Measurements from ENCODE around the gene INTS3. TPM values are rescaled to one million over a fixed set of nuclear protein-coding genes. Genes with fewer than 3 reads are reported as not detected.
"Not testable (repeated sequence)": the region's sequence is repeated elsewhere in the genome, so short reads cannot be mapped to it uniquely, and the experiment has no call there.

The INTS3 gene
- total RNA-seq, 2 experiments from 2014 or later, result 53.6 to 57.2 TPM

- Mint-ChIP-seq H3K4me1 (peaks cover 10% of the 10 kb centered on the region), H3K36me3 (no peaks in the 10 kb centered on the region), H3K27ac (no peak overlapping the region), H3K27me3 (peaks cover 13% of the 10 kb centered on the region), H3K9me3 (no peaks in the 10 kb centered on the region), H3K4me3 (no peak overlapping the region)
- no peak for ATAC-seq (ENCODE audit: low read depth)
- POLR2A ChIA-PET, result interaction anchor here (1.1 kb wide), 1 partner anchor 39 kb away, joined by 3 read pairs; no protein-coding TSS in a partner anchor
- DNase-seq, result no peak
Observed at GRCh38 chr1:153688736-153689328, 39.0 kb upstream of the INTS3 start.

GRCh38 chr1:153693466-153693865 lies 34.4 kb upstream of the INTS3 start:
- Mint-ChIP-seq H3K9me3 (no peaks in the 10 kb centered on the region), H3K27ac (no peak overlapping the region), H3K4me3 (no peak overlapping the region), H3K4me1 (peaks cover 11% of the 10 kb centered on the region), H3K27me3 (peaks cover 9% of the 10 kb centered on the region), H3K36me3 (no peaks in the 10 kb centered on the region)
- DNase-seq (no peak), ATAC-seq (ENCODE audit: low read depth) (no peak)
- POLR2A ChIA-PET, result no interaction called here

- Mint-ChIP-seq H3K36me3 (no peaks in the 10 kb centered on the region), H3K4me3 (no peak overlapping the region), H3K27ac (no peak overlapping the region), H3K27me3 (peaks cover 2% of the 10 kb centered on the region), H3K9me3 (no peaks in the 10 kb centered on the region), H3K4me1 (peaks cover 1% of the 10 kb centered on the region)
- ATAC-seq (ENCODE audit: low read depth) (no peak), DNase-seq (no peak)
- POLR2A ChIA-PET, result no interaction called here
Observed at GRCh38 chr1:153696741-153697140, 31.1 kb upstream of the INTS3 start.

- H3K4me1 Mint-ChIP-seq, result peaks cover 1% of the 10 kb centered on the region
Observed at GRCh38 chr1:153697191-153698019, 30.4 kb upstream of the INTS3 start.

GRCh38 chr1:153698020-153698922 lies 29.6 kb upstream of the INTS3 start:
- H3K4me3 Mint-ChIP-seq, result no peak overlapping the region
- peaks cover 1% of the 10 kb centered on the region for H3K4me1 Mint-ChIP-seq
- H3K27me3 Mint-ChIP-seq, result no peaks in the 10 kb centered on the region
- no peak for DNase-seq
- ATAC-seq (ENCODE audit: low read depth), result no peak
- no peaks in the 10 kb centered on the region for H3K9me3 Mint-ChIP-seq
- no peak overlapping the region for H3K27ac Mint-ChIP-seq
- H3K36me3 Mint-ChIP-seq, result no peaks in the 10 kb centered on the region
- POLR2A ChIA-PET, result no interaction called here

More at GRCh38 chr1:153697191-153698019, 30.4 kb upstream of the INTS3 start:
- no peaks in the 10 kb centered on the region for H3K9me3 Mint-ChIP-seq
- H3K27me3 Mint-ChIP-seq, result no peaks in the 10 kb centered on the region
- no peak for DNase-seq
- no peaks in the 10 kb centered on the region for H3K36me3 Mint-ChIP-seq
- no peak overlapping the region for H3K4me3 Mint-ChIP-seq
- ATAC-seq (ENCODE audit: low read depth), result no peak
- POLR2A ChIA-PET, result no interaction called here
- H3K27ac Mint-ChIP-seq, result no peak overlapping the region

GRCh38 chr1:153698923-153699714 lies 28.7 kb upstream of the INTS3 start:
- H3K36me3 Mint-ChIP-seq, result no peaks in the 10 kb centered on the region
- POLR2A ChIA-PET, result no interaction called here
- no peaks in the 10 kb centered on the region for H3K9me3 Mint-ChIP-seq
- no peak overlapping the region for H3K4me3 Mint-ChIP-seq
- ATAC-seq (ENCODE audit: low read depth) (no peak), DNase-seq (no peak)
- peaks cover 1% of the 10 kb centered on the region for H3K4me1 Mint-ChIP-seq
- H3K27ac Mint-ChIP-seq, result no peak overlapping the region
- H3K27me3 Mint-ChIP-seq, result no peaks in the 10 kb centered on the region

GRCh38 chr1:153699768-153700167 lies 28.1 kb upstream of the INTS3 start:
- Mint-ChIP-seq H3K4me3 (no peak overlapping the region), H3K27ac (no peak overlapping the region), H3K27me3 (no peaks in the 10 kb centered on the region), H3K36me3 (no peaks in the 10 kb centered on the region), H3K4me1 (peaks cover 1% of the 10 kb centered on the region), H3K9me3 (no peaks in the 10 kb centered on the region)
- ATAC-seq (ENCODE audit: low read depth) (no peak), DNase-seq (no peak)
- POLR2A ChIA-PET, result no interaction called here

- Mint-ChIP-seq H3K27me3 (peaks cover 2% of the 10 kb centered on the region), H3K36me3 (no peaks in the 10 kb centered on the region), H3K9me3 (no peaks in the 10 kb centered on the region), H3K4me3 (no peak overlapping the region), H3K27ac (no peak overlapping the region), H3K4me1 (no peaks in the 10 kb centered on the region)
- ATAC-seq (ENCODE audit: low read depth) (no peak), DNase-seq (no peak)
- POLR2A ChIA-PET, result interaction anchor here (0.9 kb wide), 1 partner anchor 9 kb away, joined by 3 read pairs; no protein-coding TSS in a partner anchor
Observed at GRCh38 chr1:153705484-153705883, 22.4 kb upstream of the INTS3 start.

GRCh38 chr1:153711026-153711425 lies 16.8 kb upstream of the INTS3 start:
- Mint-ChIP-seq H3K9me3 (no peaks in the 10 kb centered on the region), H3K4me1 (no peaks in the 10 kb centered on the region), H3K36me3 (no peaks in the 10 kb centered on the region), H3K27me3 (peaks cover 11% of the 10 kb centered on the region), H3K27ac (no peak overlapping the region), H3K4me3 (no peak overlapping the region)
- DNase-seq, result no peak
- no peak for ATAC-seq (ENCODE audit: low read depth)
- POLR2A ChIA-PET, result no interaction called here

- H3K36me3 Mint-ChIP-seq, H3K9me3 Mint-ChIP-seq, POLR2A ChIA-PET: not testable (repeated sequence)
Observed at GRCh38 chr1:153716211-153716610, 11.6 kb upstream of the INTS3 start.

GRCh38 chr1:153717330-153717729 lies 10.5 kb upstream of the INTS3 start:
- Mint-ChIP-seq H3K36me3 (no peaks in the 10 kb centered on the region), H3K27me3 (peaks cover 9% of the 10 kb centered on the region), H3K4me1 (no peaks in the 10 kb centered on the region), H3K27ac (no peak overlapping the region), H3K9me3 (no peaks in the 10 kb centered on the region), H3K4me3 (no peak overlapping the region)
- POLR2A ChIA-PET, result no interaction called here
- ATAC-seq (ENCODE audit: low read depth), result no peak
- DNase-seq, result no peak

More at GRCh38 chr1:153716211-153716610, 11.6 kb upstream of the INTS3 start:
- not testable (repeated sequence) for H3K27ac Mint-ChIP-seq; ATAC-seq (ENCODE audit: low read depth); H3K27me3 Mint-ChIP-seq; H3K4me3 Mint-ChIP-seq; DNase-seq; H3K4me1 Mint-ChIP-seq

- ATAC-seq (ENCODE audit: low read depth), result no peak
- no peak overlapping the region for H3K4me3 Mint-ChIP-seq
- H3K4me1 Mint-ChIP-seq, result peaks cover 6% of the 10 kb centered on the region
- H3K27ac Mint-ChIP-seq, result no peak overlapping the region
- no peaks in the 10 kb centered on the region for H3K27me3 Mint-ChIP-seq
- no peaks in the 10 kb centered on the region for H3K9me3 Mint-ChIP-seq
- H3K36me3 Mint-ChIP-seq, result no peaks in the 10 kb centered on the region
- DNase-seq, result no peak
- POLR2A ChIA-PET, result no interaction called here
Observed at GRCh38 chr1:153723687-153724086, 4.2 kb upstream of the INTS3 start.

GRCh38 chr1:153724634-153725033 lies 3.2 kb upstream of the INTS3 start:
- H3K9me3 Mint-ChIP-seq; H3K36me3 Mint-ChIP-seq; H3K27me3 Mint-ChIP-seq; H3K4me3 Mint-ChIP-seq; ATAC-seq (ENCODE audit: low read depth); H3K27ac Mint-ChIP-seq; DNase-seq: not testable (repeated sequence)
- POLR2A ChIA-PET, result interaction anchor here (0.9 kb wide), 1 partner anchor 46 kb away, joined by 5 read pairs; the partner anchor contains the start of gene NPR1
- H3K4me1 Mint-ChIP-seq, result peaks cover 14% of the 10 kb centered on the region

Measured in activated naive CD8-positive, alpha-beta T cell treated with anti-CD3 and anti-CD28 coated beads, Interleukin-2, amount 10 ng/mL, durations not matched to agents 7 days and 5 days (primary cell).